ENCODE measurements around the gene HRH4.
A peak's percentile ranks its signal among the peaks of the same experiment; 100 is the strongest.

HRH4 gene

DNA sequence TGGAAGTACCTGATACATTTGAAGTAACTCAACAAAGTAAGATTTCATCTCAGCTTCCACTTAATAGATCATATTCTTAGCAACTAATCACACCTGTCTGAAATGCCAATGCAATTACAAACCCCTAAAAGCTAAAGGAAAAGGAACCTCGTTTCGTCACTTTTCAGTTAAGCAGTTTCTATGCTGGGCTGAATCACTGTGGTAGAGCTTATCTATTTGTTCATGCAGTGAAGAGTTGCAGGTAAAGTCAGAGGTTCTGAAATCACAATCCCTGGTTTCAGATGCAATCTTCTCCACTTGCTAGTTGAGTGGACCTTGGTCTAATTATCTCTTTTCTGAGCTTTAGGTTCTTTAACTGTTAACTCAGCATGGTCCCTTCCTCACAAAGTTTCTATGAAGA lies 6.3 kb downstream of the HRH4 start:
- no peak for DNase-seq (ENCODE audit: low spot score)

DNA sequence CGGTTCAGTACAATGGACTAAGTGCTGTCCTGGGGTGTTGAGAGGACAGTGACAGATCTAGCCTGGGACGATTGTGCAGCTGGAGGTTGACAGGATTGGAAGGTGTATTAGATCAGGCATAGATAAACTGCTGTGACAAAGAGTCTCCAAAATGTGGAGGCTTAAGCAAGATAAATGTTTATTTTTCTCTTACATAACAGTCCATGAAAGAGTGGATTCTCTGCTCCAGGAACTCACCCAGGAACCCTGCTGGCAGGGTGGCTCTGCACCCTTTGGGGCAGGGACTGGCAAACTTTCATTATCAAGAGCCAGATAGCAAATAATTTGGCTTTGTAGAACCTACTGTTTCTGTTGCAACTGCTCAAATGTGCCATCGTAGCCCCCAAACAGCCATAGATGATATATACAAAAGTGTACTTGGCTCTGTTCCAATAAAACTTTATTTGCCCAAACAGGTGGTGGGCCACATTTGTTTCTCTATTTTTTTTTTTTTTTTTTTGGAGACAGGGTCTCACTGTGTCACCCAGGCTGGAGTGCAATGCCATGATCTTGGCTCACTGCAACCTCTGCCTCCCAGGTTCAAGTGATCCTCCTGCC lies 9.7 kb downstream of the HRH4 start:
- no peak for DNase-seq (ENCODE audit: low spot score)

DNA sequence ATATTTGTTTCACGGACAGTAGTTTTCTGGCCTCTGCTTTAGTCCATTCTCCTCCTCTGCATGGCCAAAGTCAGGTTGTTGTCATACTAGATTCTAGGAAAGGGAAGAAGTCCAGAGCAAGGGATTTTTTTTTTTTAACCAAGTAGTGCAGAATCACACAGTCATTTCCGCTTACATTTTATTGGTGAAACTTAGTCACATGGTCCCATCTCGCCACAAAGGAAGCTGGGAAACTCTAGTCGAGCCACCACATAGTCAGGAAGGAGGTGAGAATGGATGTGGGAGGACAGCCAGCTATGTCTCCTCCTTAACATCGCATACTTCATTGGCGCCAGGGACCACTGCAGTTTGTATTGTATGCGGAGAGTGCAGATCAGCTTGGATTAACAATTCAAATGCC lies 10.4 kb downstream of the HRH4 start:
- no peak for DNase-seq (ENCODE audit: low spot score)

DNA sequence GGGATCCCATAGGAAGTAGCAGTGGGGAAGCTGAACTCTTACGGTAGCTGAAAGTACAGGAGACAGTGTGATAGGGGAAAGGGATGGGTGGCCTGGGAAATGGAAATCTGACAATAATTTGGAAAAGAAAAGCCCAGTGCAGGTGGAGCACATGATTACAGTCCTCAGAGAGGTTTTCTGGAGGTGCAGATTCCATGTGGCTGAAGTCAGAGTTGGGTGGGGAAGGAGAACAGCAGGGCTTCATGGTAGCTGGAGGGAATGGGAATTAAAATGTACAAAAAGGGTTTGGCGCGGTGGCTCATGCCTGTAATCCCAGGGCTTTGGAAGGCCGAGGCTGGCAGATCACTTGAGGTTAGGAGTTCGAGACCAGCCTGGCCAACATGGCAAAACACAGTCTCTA lies 12.2 kb downstream of the HRH4 start:
- no peak for DNase-seq (ENCODE audit: low spot score)

DNA sequence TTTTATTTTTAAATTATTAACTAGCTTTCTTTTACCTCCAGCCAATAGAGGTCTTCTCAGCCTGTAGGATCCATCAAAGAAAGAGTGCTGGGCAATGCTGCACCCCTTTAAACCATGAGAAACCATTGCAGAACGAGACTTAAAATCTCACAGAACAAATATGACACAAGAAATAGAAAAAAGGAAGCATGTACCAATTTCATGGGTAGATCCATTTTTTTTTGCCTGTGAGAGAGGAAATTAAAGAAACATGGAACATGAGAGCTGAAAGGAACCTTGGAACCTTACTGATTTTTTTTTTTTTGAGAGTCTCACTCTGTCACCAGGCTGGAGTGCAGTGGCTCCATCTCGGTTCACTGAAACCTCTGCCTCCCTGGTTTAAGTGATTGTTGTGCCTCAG lies 14.0 kb downstream of the HRH4 start:
- no peak for DNase-seq (ENCODE audit: low spot score)

DNA sequence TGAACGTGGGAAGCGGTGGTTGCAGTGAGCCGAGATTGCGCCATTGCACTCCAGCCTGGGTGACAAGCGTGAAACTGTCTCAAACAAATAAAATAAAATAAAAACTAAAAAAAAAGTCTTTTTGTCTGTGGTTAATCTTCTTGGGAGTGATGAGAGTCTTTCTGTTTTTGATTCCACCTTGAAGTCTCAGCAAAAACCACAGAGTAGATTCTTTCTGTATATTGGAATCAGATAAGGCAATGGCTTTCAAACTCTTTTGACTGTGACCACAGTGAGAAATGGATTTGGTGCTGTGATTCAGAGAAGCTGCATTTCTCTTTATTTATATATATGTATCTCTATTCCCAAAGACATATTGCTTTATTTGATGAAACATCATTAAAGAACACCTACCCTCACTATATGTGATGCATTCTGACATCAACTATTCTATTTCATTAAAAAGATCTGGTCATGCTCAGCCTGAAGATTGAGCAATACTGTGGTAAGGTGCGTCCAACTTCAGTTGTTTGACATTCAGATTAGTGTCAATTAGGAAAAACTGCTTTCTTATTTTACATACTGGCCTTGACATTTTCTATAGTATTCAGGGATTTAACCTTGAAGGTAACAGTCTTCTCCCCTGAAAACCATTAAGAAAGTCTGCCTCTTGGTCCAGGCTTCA lies 15.6 kb downstream of the HRH4 start:
- DNase-seq (ENCODE audit: low spot score) = no peak

DNA sequence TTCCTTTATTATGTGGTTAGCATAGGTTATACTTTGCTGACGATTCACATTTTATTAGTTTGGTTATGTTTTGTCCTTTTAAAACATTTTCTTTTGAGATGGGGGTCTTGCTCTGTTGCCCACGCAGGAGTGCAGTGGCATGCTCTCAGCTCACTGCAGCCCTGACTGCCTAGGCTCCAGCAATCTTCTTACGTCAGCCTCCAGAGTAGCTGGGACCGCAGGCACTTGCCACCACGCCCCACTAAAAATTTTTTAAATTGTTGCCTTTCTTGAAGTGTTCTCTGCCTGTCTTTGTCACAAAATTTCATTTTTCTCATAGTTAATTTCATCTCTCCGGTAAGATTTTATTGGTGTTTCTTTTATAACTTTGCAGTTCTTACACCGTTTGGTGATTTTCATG lies 18.9 kb downstream of the HRH4 start:
- no peak for DNase-seq (ENCODE audit: low spot score)

DNA sequence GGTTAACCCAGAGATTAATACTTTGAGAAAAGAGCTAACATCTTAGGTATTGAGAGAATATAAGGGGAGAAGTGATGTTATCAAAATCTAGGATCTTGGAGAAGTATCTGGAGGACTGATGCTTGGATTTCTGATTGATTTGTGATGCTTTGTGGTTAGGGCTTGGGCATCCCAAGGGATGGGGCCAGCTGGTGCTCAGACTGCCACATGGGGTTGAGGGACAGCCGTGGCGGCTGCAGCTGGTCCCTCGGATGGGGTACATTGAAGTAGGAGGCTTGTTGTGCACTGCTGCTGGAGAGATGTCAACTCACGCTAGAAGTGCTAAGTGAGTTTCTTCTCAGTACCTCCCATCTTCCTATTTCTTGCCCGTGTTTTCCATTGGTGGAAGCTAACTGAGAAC lies 22.4 kb downstream of the HRH4 start:
- DNase-seq (ENCODE audit: low spot score) = no peak

DNA sequence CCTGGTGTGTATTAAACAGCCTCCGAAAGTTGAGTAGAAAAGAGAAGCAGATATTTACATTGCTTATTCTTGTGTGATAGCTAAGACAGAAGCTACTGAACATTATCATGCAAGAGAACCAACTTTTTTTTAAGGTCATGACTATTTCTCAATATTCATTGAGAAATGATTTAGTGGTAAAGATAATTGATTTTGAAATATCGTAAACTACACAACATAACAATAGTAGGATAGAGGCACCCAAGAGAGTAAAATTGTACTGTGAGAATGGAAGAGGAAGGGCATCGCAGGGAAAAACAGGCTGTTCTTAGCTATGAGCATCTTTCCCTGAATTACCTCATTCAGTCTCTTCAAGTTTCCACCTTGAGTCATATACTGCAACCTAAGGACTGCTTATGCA lies 25.2 kb downstream of the HRH4 start:
- DNase-seq (ENCODE audit: low spot score) = no peak

DNA sequence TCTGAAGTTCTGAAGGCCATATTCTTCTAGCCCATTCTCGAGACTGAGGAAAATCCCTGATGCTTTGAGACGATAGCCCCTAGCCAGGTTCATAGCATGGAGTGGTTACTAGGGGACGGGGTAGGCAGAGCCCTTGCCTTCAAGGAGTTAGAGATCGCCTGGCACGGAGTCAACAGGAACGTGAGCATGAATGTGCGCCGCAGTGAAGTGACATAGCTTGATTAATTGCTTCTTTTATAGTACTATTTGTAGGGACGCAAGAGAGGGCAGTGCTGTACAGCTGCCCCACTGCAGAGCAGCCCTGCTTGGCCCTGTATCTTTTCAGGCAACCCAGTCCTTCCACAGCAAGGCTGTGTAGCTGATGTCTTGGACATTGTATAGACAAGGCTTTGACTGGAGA lies 26.2 kb downstream of the HRH4 start:
- no peak for DNase-seq (ENCODE audit: low spot score)

DNA sequence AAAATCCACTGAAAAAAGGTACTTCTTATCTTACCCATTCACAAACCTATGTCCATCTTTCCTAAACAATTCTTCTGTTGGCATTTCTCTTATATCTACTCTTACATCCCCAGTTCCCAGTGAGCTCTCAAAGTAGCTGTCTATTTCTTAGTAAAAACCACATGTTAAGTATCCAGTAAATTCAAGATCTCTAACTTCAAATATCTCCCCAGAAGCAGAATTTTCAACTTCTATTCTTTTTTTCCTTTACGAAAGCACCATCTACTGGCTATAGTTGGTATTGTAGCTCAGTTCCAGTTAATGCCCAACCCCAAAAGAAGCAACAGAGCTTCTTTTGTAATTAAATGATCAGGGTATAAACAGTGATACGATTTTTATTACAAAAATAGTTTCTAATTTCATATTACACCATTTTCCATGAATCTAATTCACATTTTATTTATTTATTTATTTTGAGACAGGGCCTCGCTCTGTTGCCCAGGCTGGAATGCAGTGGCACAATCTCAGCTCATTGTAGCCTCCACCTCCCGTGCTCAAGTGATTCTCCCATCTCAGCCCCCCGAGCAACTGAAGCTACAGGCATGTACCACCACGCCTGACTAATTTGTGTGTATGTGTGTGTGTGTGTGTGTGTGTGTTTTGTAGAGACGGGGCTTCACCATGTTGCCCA lies 28.5 kb downstream of the HRH4 start:
- peak; percentile 18 for DNase-seq (ENCODE audit: low spot score)

DNA sequence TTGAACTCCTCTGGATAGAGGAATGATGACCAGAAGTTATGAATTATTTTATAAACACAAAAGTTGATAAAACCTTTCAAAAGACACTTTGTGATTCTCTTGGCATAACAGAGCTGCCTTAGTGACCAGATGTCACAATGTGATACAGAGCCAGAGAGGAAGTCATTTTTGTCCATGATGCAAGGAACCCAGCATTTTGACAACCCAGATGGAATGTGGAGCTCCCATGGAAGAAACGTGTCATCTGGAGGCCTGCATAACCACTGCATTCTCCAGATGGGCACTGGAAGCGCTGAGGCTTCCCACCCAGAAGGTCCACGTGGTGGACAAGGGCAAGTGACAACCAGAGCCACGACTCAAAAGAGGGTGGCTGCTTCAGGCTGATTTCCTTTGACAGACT lies 30.1 kb downstream of the HRH4 start:
- DNase-seq (ENCODE audit: low spot score) = no peak

DNA sequence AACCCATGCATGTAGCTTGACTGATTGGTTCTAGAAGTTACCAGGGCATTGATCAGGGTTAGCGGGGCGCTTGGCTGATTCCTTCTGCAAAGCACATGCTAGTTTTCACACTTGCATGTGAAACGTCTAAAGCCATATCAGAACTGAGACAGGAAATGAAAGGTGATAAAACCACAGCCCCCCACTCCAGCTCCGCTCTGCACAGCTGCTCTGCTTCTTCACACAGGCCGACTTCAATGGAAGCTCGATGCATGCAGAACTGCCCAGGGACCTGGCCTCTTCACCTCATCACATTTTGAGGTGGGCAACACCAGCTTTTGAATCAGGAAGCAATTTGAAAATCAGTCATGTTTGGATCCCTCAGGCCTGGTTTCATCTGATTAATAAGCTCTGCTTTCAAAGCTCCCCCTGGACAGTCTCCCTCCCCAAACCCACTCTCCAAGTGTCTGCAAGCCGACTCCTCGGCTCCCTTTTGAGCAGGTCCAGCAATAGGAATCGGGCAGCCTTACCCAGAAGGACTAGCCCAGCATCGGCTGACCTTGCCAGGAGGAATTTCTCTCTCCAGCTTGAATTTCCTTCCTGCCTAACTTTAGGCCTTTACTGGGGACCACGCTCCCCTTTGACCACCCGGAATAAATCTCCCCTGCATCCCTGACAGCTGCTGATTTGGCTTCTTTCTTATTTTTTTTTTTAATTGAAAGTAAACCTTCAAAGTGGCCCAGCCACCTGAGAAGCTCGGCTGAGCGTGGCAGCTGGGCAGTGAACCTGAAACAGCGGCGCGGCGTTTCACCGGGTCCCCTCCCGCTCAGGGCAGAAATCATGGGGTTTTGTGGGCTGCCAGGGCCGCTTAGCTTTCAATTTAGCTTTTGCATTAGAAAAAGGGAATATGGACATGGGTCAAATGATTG lies 31.7 kb downstream of the HRH4 start:
- DNase-seq (ENCODE audit: low spot score) = no peak

DNA sequence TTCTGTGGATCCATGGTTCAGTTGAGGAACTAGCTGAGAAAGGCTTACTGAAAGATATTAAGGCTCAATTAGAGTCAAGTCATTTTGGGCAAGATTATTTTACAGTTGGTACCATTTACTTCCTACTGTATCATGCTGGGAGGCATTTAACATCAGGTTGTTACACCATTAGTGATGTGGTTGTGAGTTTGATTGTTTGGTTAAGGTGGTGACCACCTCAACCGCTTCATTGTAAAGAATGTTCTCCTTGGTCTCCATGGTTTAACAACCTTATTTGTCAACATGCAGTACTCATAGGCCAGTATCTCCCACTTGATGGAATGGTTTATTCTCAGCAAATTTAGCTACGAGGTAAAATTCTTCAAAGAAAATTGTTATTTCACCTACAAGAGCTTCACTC lies 34.1 kb downstream of the HRH4 start:
- DNase-seq (ENCODE audit: low spot score) = no peak

DNA sequence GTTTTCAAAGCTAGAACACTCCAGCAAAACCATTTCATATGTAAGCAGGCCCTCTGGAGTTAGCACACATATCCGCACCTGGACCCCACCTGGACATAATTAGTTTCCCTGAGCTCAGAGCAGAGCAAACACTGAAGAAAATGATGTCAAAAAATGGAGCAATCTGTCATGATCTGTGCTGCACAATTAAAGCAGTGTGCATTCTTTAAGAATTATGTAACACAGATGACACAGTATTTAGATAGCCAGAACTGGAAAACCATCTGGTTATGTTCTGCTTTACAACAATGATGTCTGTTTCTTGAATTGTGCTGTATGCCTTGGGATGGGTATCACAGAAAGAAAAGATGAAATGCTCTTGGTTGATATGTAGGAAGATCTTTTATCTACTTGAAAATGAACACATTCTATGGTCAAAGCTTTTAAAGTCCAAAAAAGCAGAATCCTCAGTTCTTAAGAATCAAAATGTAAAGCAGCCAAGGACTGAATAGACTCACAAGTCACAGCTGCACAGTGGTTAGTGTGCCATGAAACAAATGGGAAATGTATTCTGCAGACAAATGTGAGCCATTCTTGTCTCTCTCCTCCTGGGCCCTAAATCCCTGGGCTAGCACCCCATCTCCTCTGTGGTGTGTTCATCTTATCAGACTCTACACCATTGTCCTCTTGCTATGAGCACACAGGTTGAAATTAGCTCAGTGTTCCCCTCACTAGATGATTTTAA lies 36.8 kb downstream of the HRH4 start:
- no peak for DNase-seq (ENCODE audit: low spot score)

DNA sequence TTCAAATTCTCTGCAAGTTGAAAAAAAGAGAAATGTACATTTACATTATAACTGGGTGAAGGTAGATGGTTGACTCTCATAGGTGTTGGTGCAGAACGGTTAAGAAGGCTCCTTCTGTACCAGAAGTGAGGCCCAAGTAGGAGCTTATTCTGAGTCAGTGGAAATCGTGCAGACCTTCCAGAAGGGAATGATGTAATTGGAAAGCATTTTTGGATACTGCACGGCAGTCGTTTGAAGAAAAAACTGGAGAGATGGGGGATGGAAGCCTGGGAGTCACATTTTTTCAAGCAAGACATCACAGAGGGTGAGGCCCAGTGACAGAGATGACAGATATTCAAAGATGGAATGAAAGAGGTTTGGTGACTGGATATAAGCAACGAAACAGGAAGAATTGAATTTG lies 39.4 kb downstream of the HRH4 start:
- no peak for DNase-seq (ENCODE audit: low spot score)

DNA sequence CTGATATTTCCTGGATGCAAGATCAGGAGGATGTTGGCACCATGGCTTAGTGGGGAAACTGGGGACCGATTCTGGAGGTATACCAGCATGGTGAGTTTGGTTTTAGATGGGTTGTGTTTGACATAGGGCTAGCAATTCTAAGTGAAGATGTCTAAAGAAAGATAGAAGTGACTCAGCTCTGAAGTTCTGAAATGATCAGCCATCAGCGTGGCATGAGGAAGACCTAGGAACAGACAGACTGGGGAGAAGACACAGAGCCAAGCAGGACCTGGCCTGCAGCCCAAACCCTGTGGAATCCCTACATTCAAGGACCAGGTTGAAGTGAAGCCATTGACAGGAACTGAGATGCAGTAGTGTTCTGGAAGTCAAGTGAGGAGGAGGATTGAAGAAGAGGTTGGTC lies 39.8 kb downstream of the HRH4 start:
- DNase-seq (ENCODE audit: low spot score) = no peak

DNA sequence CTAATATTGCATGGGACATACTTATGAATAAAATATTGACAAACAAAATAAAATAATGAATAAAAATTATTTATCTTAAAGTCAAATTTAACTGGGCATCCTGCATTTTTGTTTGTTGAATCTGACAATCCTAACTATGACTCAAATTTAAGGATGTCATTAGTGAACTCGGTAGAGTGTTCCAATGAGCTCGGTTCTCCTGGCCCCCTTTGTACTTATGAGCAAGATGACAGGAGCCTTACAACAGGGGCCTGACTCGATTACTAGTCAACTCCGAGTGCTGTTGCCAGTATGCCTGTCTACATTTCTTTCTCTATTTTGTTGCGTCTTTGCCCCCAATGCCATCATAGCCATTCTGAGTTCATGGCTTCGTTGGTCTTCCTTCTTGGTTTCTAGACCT lies 40.3 kb downstream of the HRH4 start:
- DNase-seq (ENCODE audit: low spot score) = no peak

DNA sequence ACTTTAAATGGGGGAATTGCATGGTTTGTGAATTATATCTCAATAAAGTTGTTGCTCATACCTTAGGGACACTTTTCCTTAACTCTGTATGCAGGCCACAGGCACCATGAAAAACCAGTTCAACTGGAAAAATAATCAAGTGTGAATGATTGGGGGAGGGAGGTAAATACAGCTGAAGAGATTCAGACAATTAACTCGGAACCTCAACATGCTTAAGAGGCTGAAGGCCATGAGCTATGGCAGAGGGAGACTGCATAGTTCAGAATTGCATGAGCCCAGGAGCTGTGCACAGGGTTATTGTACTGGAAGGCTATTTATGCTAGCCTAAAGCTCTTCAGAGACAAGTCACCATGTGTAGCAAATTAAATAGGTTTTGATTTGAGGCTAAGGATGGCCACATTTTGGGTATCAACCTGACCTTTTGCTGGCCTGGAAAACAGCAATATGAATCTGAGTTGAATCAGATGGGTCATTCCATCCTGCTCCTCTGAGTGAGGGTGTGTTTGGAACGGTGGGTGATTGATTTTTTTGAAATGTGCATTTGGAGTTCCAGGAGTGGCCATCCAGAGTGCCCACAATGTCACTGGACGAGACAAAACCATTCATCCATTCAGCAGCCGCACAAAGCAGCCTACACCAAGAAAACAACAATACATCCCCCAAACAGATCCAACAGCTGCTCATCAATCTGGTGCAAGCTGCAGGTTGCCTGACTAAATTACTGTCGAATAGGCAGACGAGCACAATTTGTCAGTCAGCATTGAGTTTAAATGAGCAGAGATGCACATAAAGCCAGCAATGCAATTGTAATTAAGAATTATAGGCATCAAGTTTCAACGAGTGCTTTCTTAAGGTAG lies 42.5 kb downstream of the HRH4 start:
- no peak for DNase-seq (ENCODE audit: low spot score)

DNA sequence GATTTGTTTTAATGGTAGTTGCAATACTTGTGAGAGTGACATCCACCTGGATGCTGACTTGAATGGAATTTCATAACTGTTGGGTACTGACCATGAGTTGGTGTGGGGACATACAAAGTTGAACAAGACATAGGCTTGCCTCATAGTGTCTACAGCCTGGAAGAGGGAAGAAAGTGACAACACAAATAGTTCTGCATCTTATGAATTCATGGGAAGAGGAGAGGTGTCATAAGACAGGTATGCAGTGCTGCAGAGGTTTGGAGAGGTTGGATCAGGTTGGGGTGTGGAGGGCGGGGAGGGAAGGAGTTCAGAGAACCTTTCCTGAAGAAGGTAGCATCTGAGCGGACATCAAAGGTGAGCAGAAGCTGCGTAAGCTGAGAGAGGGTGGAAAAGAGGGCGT lies 44.0 kb downstream of the HRH4 start:
- DNase-seq (ENCODE audit: low spot score) = no peak

DNA sequence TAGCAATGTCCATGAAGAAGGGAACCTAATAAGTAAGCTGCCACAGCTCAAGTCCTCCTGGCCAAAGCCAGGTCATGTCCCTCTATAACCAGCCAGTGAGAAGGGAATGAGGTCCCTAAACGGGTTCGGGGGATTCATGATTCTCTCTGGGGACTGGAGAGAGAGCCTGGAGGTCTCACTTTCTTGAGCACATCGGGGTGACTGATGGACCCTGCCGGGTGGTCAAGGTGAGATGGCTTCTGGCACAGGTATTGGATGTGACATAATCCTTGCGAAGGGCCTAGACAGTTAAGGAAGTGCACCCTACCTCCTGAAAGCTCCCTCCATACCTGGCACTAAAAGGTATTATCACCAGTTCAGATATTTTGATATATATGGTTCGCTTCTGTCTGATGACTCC lies 45.7 kb downstream of the HRH4 start:
- no peak for DNase-seq (ENCODE audit: low spot score)
